ENCODE data around the gene MED9. TPM values are rescaled to one million over a fixed set of nuclear protein-coding genes. Genes with fewer than 3 reads are reported as not detected.
"Not testable (repeated sequence)": the region's sequence is repeated elsewhere in the genome, so short reads cannot be mapped to it uniquely, and the experiment has no call there.

MED9 gene
- polyA plus RNA-seq, 3 donors, result 22.6 to 23.7 (median 23.3) TPM

DNA sequence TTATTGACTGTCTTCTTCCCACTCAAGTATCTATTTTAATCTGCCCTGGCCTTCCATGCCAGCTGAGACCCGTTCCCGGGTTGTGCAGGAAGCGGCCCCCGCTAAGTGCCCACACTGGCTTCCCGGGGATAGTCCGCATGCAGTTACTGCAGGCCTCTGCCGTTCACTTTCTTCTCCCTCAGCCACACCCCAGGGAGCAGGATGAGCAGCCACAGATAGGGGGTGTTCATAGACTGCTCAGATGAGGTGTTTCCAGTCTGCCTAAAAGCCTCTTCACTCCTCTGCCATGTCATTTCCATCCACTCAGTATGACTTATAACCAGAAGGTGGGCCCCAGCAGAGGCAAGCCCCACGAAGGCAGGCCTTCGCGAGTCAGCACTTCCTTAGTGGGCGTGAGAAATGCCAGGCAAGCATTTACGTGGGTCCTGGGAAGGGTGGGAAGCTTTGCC, 7.7 kb downstream of the MED9 start:
- no peak for DNase-seq

DNA sequence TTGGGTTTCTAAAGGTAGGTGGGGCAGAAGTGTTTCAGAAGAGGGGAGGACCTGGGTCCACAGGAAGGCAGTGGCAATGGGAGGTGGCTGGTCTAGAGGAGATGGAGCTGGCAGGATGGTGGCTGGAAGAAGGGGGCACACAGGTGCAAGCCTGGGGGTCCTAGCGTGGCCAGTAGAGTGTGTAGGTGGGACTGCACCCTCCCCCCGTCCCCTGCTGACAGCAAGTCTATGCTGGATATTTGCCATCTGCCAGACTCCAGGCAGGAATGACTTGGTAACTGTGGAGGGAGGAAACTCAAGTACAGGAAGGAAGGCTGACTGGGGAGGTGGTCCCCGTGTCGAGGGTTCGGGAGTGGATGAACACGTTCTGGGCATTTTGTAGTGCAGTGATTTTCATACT, 8.6 kb downstream of the MED9 start:
- DNase-seq, result no peak

GRCh38 chr17:17486416-17486815, 9.6 kb downstream of the MED9 start:
- not testable (repeated sequence) for DNase-seq

GRCh38 chr17:17487998-17488397, 11.2 kb downstream of the MED9 start:
- DNase-seq, result no peak

GRCh38 chr17:17491031-17491471, 14.3 kb downstream of the MED9 start:
- DNase-seq, result no peak

GRCh38 chr17:17491546-17491988, 14.8 kb downstream of the MED9 start:
- no peak for DNase-seq

- no peak for DNase-seq
Measured at GRCh38 chr17:17492085-17492484, 15.3 kb downstream of the MED9 start.

GRCh38 chr17:17492571-17492970, 15.8 kb downstream of the MED9 start:
- DNase-seq, result no peak

GRCh38 chr17:17493249-17493985, 16.6 kb downstream of the MED9 start:
- no peak for DNase-seq

DNA sequence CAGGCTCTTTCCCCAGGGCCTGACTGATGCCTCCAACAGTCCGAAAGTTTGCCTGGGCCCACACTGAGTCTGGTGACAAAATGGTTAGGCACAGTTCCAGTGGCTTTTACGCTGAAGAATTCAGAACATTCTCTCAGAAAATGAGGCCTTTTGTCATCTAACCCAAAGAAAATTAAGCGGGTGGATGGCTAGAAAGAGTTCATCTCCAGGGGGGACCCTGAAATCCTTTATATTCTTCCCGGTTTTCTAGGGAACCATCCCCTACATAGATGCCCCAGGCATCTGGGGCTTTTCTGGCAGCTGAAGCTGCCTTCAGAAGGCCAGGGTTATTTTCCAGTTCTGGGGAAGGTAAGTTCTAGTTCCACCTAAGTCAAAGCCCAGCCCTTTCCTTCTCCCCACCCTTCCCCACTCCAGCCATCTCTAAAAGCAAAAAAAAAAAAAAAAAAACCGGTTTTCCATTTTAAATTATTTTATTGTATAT, 17.2 kb downstream of the MED9 start:
- DNase-seq, result no peak

DNA sequence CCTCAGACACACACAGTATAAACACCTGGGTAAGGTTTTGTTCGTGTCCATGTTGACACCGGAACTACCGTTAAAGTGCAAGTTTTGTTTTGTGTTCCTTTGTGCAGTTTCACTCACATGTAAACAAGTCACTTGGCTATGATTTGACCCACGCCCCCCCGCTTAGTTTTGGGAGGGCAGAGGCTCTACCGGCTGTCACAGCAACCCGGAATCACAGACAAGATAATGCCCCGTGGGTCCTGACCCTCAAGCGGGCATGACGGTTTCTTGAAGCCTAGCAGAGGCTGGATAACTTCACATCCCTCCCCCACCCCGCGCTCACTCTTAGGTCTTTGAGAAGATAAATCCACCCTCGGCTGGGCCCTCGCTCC, 17.7 kb downstream of the MED9 start:
- no peak for DNase-seq

DNA sequence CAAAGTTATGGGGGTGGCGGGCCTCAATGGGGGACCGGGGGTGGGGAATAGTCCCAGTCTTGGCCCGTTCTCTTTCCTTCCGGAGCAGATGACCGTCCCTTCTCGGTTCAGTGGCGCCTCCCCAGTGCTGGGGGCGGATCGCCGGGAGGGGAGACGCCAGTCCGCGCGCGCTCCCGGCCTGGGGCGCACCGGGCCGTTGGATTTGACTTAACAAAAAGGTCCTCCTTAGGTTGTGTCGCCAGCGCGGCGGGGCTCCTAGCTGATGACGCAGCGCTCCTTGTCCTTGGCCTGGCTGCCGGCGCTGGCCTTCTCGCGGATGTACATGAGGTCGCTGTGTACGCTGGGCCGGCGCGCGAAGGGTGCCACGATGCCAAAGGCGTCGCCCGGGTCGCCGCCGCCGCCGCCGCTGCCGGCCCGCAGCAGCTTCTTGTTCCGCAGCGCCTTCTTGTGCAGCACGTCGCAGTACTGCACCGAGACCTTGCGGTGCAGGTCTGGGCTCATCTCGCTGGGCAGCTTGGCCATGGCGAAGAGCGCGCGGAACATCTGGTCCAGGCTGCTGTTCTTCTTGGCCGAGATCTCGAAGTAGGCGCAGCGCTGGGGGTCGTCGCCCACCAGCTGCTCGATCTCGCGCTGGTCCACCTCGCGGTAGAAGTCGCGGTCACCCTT, 18.2 kb downstream of the MED9 start:
- DNase-seq, result peak; percentile 35

- no peak for DNase-seq
Measured at GRCh38 chr17:17495536-17496188, 18.9 kb downstream of the MED9 start.

DNA sequence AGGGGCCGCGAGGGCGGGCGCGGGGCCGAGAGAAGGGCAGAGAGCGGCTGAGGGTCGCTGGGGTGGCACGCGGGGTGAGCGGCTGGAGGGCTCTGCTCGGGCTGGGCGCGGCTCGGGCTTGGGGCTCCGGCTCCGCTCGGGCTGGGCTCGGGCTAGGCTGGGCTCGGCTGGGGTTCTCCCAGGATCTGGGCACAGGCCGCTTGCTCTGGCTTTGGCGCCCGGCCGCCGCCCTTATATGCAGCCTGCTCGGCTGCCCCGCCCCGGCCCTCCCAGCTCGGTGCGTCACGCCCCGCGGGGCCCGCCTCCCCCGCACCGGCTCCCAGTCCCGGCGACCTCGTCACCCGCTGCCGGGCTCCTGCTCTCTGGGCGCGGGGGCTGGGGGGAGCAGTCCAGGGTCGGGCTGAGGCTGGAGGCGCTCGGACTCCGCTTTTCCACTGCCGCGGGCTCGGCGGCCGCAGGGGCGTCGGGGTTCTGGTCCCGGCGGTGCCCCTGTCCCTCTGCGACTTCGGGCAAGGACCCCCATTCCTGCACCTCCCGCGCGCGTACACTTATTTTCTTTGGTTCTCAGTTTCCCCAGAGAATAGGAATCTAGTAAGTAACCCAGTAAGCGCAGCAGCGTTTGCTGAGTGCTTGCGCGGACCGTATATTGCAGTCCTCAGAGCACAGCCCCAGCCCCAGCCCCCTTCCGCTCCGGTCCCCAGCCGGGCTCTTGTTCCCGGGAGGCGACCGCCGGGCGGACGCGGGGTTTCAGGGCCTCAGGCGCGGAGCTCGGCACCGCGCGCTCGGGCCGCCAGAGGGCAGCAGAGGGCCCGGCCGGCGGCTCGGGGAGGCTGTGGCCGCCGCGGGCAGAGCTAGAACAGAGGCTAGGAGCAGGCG, 19.6 kb downstream of the MED9 start, which contains the start of gene RASD1:
Gene RASD1, minus strand, starts transcription at position 207 of the 876 bp plus-strand sequence. CDS start 214 bp downstream, outside the sequence.
- peak; percentile 77 for DNase-seq

GRCh38 chr17:17497065-17497844, 20.5 kb downstream of the MED9 start:
- no peak for DNase-seq

- no peak for DNase-seq
Measured at GRCh38 chr17:17497845-17498520, 21.2 kb downstream of the MED9 start.

DNA sequence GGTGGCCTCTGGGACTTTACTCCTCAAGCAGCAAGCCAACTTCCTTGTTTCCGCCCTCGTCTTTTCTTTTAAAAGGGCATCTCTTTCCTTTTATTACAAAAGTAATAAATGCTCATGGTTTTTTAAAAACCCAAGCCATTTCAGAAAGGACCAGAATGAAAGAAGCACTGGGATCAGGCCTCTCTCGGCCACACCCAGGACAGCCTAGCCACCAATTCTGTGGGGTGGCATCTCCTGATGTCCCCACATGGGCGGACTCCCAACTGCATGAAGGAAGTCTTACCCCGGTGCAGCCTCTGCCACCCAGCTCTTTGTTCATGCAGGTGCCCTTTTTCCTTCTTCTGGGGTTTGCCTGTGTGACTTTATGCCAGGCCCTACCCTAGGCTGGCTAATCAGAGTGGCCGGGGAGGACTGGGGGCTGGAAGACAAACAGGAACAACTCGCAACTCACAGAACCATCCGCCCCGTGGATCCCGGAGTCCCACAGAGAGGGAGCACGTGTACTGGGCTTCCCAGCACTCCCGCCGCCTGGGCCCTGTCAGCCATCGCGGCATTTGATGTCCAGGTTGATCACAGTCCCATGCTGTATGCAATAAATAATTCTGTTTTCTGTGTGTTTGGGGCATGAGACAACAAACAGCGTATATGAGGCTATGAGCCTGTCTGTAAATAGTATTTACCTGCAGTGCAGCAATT, 22.0 kb downstream of the MED9 start:
- no peak for DNase-seq

GRCh38 chr17:17499402-17500145, 22.8 kb downstream of the MED9 start:
- DNase-seq, result no peak
